Upper lobe of left lung (tissue), 6 donors: ENCODE results near the gene ITPR1. TPM values are rescaled to one million over a fixed set of nuclear protein-coding genes. Genes with fewer than 3 reads are reported as not detected.
"Not testable (repeated sequence)": the region's sequence is repeated elsewhere in the genome, so short reads cannot be mapped to it uniquely, and the experiment has no call there.

Source experiments
- ATAC-seq, 2 donors: fragments of 200-7000 bp; cut with Tn5 transposase; one replicate each; pipeline ENCODE4 v1.9.1; 2022; ENCODE audit warnings: mild to moderate bottlenecking in 2 of 2, moderate library complexity in 2 of 2; ENCODE audit not compliant: low FRiP score in 2 of 2
- DNase-seq, 2 donors: peaks; one replicate each; pipeline ENCODE4 v3.0.0-alpha.2; 2019 to 2020
- H3K27ac ChIP-seq, 4 donors: fragments of 200-600 bp; sonication (generic); one replicate each; pipeline ENCODE4 v1.5.1; 2016 to 2019
- H3K27me3 ChIP-seq, 4 donors: fragments of 200-600 bp; sonication (generic); one replicate each; pipeline ENCODE4 v1.5.1; 2017 to 2019
- H3K36me3 ChIP-seq, 4 donors: fragments of 200-600 bp; sonication (generic); one replicate each; pipeline ENCODE4 v1.5.1; 2016 to 2019
- H3K4me1 ChIP-seq, 4 donors: fragments of 200-600 bp; sonication (generic); one replicate each; pipeline ENCODE4 v1.5.1; 2018 to 2019
- H3K4me3 ChIP-seq, 4 donors: fragments of 200-600 bp; sonication (generic); one replicate each; pipeline ENCODE4 v1.5.1; 2017 to 2019; ENCODE audit warnings: mild to moderate bottlenecking in 2 of 4, moderate library complexity in 1 of 4
- H3K9me3 ChIP-seq, 4 donors: fragments of 200-600 bp; sonication (generic); one replicate each; pipeline ENCODE4 v1.5.1; 2018 to 2019
- EP300 ChIP-seq, 4 donors: sonication (generic); formaldehyde crosslinking; IDR thresholded peaks; one replicate each; pipeline ENCODE4 v1.5.1; 2017; ENCODE audit warnings: antibody characterized with exemption in 4 of 4, control low read depth in 2 of 4
- POLR2A ChIP-seq, 4 donors: fragments of 450-650 bp; IDR thresholded peaks; one replicate each; pipeline ENCODE4 v1.5.1; 2016 to 2017; ENCODE audit warnings: antibody characterized with exemption in 4 of 4, mild to moderate bottlenecking in 2 of 4
- POLR2AphosphoS5 ChIP-seq, 2 donors: sonication (generic); formaldehyde crosslinking; IDR thresholded peaks; one replicate each; pipeline ENCODE4 v1.5.1; 2017; ENCODE audit warnings: antibody characterized with exemption in 2 of 2
- WGBS, 2 donors: methylation state at CpG; one replicate each; pipeline ENCODE4 v1.1.5; 2017 to 2018; 5-methylcytosine and 5-hydroxymethylcytosine counted together
- total RNA-seq, 6 donors: library from RNA; depleted of rRNA in 4 of 6; stranded (reverse); fragments of >200 nt in 4 of 6; gene quantifications; one replicate each; pipeline versions ENCODE4 v1.1.0 to v1.2.1, GENCODE V29; 2016 to 2021
- TF ChIP-seq, protein P1 (sequence below), 6 experiments: fragments of 450-650 bp in 4 of 6; fragments of 200-600 bp in 2 of 6; sonication (generic) in 2 of 6; IDR thresholded peaks; one replicate each; pipeline ENCODE4 v1.5.1; 2016 to 2019; ENCODE audit warnings: antibody characterized with exemption in 6 of 6
- donor health status: DM: no; HTN: no; CAD: no; lungs with moderate emphysema.
- donor health status: DM: no; HTN: yes; CAD: no; lungs with severe emphysema.

ITPR1 gene
- total RNA-seq, 6 donors from 2014 or later = 55.5 to 136 (median 66.2) TPM

DNA sequence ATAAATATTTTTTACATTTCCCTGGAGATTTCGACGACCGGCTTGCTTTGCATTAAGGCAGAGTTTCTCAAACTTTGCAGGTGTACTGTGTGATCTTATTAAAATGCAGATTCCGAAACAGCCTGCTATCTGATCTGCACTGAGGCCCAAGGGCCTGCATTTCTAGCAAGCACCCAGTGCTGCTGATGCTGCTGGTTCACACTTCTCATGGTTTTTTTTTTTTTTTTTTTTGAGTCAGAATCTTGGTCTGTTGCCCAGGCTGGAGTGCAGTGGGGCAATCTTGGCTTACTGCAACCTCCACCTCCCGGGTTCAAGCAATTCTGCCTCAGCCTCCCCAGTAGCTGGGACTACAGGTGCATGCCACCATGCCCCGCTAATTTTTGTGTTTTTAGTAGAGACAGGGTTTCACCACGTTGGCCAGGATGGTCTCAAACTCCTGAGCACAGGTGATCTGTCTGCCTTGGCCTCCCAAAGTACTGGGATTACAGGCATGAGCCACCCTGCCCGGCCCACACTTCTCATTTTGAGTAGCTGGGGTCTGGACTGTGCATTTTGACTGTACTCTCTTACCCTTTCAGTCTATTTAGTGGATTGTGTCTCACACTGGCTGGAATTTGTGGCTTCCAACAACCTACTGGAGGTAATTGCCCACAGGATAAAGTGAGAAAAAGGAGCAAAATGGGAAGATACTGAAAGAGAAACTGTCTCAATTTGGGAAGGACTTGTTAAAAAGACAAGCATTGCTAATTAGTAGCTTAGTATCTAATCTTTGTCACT, 94.1 kb downstream of the ITPR1 start:
- H3K4me3 ChIP-seq = no peak overlapping the region
- peak overlapping the region in 1 of 4 donors; percentile 16 for H3K27ac ChIP-seq
- WGBS, 2 donors = 66 to 68% methylated on average over 8 of the region's 8 CpGs
- no peak for TF ChIP-seq POLR2A (IDR thresholded peaks at IDR 0.05)
- no peak for TF ChIP-seq EP300 (IDR thresholded peaks at IDR 0.05)
- TF ChIP-seq, protein P1, sequence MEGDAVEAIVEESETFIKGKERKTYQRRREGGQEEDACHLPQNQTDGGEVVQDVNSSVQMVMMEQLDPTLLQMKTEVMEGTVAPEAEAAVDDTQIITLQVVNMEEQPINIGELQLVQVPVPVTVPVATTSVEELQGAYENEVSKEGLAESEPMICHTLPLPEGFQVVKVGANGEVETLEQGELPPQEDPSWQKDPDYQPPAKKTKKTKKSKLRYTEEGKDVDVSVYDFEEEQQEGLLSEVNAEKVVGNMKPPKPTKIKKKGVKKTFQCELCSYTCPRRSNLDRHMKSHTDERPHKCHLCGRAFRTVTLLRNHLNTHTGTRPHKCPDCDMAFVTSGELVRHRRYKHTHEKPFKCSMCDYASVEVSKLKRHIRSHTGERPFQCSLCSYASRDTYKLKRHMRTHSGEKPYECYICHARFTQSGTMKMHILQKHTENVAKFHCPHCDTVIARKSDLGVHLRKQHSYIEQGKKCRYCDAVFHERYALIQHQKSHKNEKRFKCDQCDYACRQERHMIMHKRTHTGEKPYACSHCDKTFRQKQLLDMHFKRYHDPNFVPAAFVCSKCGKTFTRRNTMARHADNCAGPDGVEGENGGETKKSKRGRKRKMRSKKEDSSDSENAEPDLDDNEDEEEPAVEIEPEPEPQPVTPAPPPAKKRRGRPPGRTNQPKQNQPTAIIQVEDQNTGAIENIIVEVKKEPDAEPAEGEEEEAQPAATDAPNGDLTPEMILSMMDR (IDR thresholded peaks at IDR 0.05) = no peak
- TF ChIP-seq POLR2AphosphoS5 (IDR thresholded peaks at IDR 0.05) = no peak
- H3K4me1 ChIP-seq = peaks cover 22 to 41% (median 25%) of the 10 kb centered on the region in 4 donors
- no peaks in the 10 kb centered on the region for H3K9me3 ChIP-seq
- no peaks in the 10 kb centered on the region for H3K27me3 ChIP-seq
- no peak for DNase-seq
- no peak for ATAC-seq
- no peaks in the 10 kb centered on the region for H3K36me3 ChIP-seq

DNA sequence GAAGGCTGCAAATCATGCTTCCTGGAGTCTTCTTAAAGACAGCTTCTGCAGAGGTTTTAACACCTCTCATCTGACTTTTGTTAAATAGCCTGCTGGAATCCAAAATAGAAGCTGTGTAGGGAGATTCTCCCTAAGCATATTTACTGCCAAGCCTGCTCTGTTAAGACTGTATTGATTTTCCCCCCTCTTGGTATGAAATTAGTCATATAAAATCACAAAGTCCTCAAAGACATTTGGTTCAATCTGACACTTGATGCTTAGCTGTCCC, 94.6 kb downstream of the ITPR1 start:
- no peak for ATAC-seq
- Histone ChIP-seq H3K4me3 (no peak overlapping the region), H3K9me3 (no peaks in the 10 kb centered on the region), H3K27me3 (no peaks in the 10 kb centered on the region), H3K27ac (peak overlapping the region in 1 of 4 donors; percentile 16), H3K4me1 (peaks cover 21 to 37% (median 22%) of the 10 kb centered on the region in 4 donors), H3K36me3 (no peaks in the 10 kb centered on the region)
- no peak for DNase-seq
- TF ChIP-seq, protein P1 (IDR thresholded peaks at IDR 0.05) = no peak
- no peak for TF ChIP-seq EP300 (IDR thresholded peaks at IDR 0.05)

DNA sequence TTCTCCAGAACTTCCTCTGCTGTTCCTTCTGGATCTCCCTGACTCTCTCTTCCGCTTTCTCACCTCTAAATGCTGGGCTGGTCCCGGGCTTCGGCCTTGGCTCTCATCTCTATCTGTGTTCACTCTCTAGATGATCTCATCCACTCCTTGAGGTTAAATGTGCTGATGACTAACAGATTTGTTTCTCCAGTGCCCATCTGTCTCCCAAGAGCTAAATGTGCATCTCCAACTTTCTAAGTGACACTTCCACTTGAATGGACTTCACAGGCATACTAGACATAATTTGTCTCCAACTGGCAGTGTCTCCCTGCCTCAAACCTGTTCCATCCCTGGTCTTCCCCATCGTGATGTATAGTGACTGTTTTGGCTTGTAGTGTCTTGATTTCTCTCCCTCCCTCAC, 95.3 kb downstream of the ITPR1 start:
- TF ChIP-seq, protein P1 (IDR thresholded peaks at IDR 0.05) = no peak
- TF ChIP-seq POLR2A (IDR thresholded peaks at IDR 0.05) = no peak
- TF ChIP-seq POLR2AphosphoS5 (IDR thresholded peaks at IDR 0.05) = no peak
- no peak for TF ChIP-seq EP300 (IDR thresholded peaks at IDR 0.05)
- DNase-seq = no peak
- H3K27ac ChIP-seq = no peak overlapping the region
- ATAC-seq = peak in 1 of 2 donors; percentile 76
- WGBS, 2 donors = 48 to 65% methylated on average over 4 of the region's 4 CpGs
- H3K4me1 ChIP-seq = peaks cover 15 to 30% (median 19%) of the 10 kb centered on the region in 4 donors
- no peaks in the 10 kb centered on the region for H3K27me3 ChIP-seq
- H3K36me3 ChIP-seq = no peaks in the 10 kb centered on the region
- H3K9me3 ChIP-seq = no peaks in the 10 kb centered on the region
- no peak overlapping the region for H3K4me3 ChIP-seq

DNA sequence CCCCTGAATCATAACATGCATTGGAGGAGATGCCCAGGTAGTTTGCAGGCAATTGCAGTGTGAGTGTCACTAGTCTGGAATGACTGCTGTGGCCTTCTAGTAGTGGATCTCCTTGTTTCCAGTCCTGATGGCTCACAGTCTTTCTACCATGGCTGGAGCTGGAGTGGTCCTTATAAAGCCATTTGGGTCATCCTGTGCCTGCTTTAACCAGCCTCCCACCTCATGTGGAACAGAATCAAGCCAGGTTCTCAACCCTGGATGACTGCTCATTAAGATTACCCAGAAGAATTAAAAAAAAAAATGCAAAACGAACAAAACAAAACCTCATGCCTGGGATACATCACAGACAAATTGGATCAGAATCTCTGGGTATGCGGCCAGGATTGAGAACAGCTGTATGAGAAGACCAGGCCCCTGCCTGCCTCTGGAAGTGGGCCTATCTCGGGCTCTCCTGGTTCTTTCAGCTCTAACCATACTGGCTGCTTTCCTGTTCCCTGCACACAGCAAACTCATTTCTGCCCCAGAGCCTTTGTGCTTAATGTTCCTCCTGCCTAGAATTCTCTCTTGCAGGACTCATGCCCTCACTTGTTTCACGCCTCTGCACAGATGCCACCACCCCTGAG, 96.4 kb downstream of the ITPR1 start:
- Histone ChIP-seq H3K4me3 (no peak overlapping the region), H3K36me3 (no peaks in the 10 kb centered on the region), H3K4me1 (peaks cover 6 to 20% (median 10%) of the 10 kb centered on the region in 4 donors), H3K9me3 (no peaks in the 10 kb centered on the region), H3K27me3 (no peaks in the 10 kb centered on the region), H3K27ac (peak overlapping the region in 1 of 4 donors; percentile 27)
- WGBS, 2 donors = 76 to 79% methylated on average over 4 of the region's 4 CpGs
- DNase-seq = no peak
- ATAC-seq = no peak
- TF ChIP-seq, protein P1 (IDR thresholded peaks at IDR 0.05) = no peak
- no peak for TF ChIP-seq EP300 (IDR thresholded peaks at IDR 0.05)
- no peak for TF ChIP-seq POLR2AphosphoS5 (IDR thresholded peaks at IDR 0.05)
- no peak for TF ChIP-seq POLR2A (IDR thresholded peaks at IDR 0.05)

DNA sequence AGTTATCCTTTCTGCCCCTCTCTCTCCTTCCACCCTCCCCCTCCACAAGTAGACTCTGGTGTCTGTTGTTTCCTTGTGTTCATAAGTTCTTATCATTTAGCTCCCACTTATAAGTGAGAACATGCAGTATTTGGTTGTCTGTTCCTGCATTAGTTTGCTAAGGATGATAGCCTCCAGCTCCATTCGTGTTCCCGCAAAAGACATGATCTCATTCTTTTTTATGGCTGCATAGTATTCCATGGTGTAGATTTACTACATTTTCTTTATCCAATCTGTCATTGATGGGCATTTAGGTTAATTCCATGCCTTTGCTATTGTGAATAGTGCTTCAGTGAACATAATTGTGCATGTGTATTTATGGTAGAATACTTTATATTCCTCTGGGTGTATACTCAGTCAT, 97.7 kb downstream of the ITPR1 start:
- not testable (repeated sequence) for H3K36me3 ChIP-seq, H3K27me3 ChIP-seq, ATAC-seq, DNase-seq, H3K27ac ChIP-seq, H3K9me3 ChIP-seq, H3K4me3 ChIP-seq
- 96% methylated on average over 2 of the region's 2 CpGs for WGBS, 2 donors
- H3K4me1 ChIP-seq = peaks cover 0 to 11% (median 9%) of the 10 kb centered on the region in 4 donors
